ENCODE measurements around the gene SMYD5.

SMYD5 gene

GRCh38 chr2:73210019-73210418 lies 4.0 kb upstream of the SMYD5 start:
- H3K4me3 ChIP-seq (ENCODE audit: control insufficient read depth, low read depth, low read length): no peak overlapping the region
- DNase-seq (ENCODE audit: low read depth): no peak
- TF ChIP-seq CTCF (IDR thresholded peaks at IDR 0.05; ENCODE audit: control insufficient read depth, insufficient read depth, low read depth, low read length, missing control alignments): no peak

- H3K4me3 ChIP-seq (ENCODE audit: control insufficient read depth, low read depth, low read length): no peak overlapping the region
- no peak for DNase-seq (ENCODE audit: low read depth)
- TF ChIP-seq CTCF (IDR thresholded peaks at IDR 0.05; ENCODE audit: control insufficient read depth, insufficient read depth, low read depth, low read length, missing control alignments): no peak
Observed at GRCh38 chr2:73210696-73211095, 3.3 kb upstream of the SMYD5 start.

- H3K4me3 ChIP-seq (ENCODE audit: control insufficient read depth, low read depth, low read length): no peak overlapping the region
- TF ChIP-seq CTCF (IDR thresholded peaks at IDR 0.05; ENCODE audit: control insufficient read depth, insufficient read depth, low read depth, low read length, missing control alignments): no peak
- DNase-seq (ENCODE audit: low read depth): no peak
Observed at GRCh38 chr2:73212098-73212447, 2.0 kb upstream of the SMYD5 start.

- no peak overlapping the region for H3K4me3 ChIP-seq (ENCODE audit: control insufficient read depth, low read depth, low read length)
- TF ChIP-seq CTCF (IDR thresholded peaks at IDR 0.05; ENCODE audit: control insufficient read depth, insufficient read depth, low read depth, low read length, missing control alignments): peak; percentile 99
- peak; percentile 72 for DNase-seq (ENCODE audit: low read depth)
Observed at GRCh38 chr2:73212448-73213176, 1.4 kb upstream of the SMYD5 start.

- no peak for TF ChIP-seq CTCF (IDR thresholded peaks at IDR 0.05; ENCODE audit: control insufficient read depth, insufficient read depth, low read depth, low read length, missing control alignments)
- H3K4me3 ChIP-seq (ENCODE audit: control insufficient read depth, low read depth, low read length): no peak overlapping the region
- DNase-seq (ENCODE audit: low read depth): no peak
Observed at GRCh38 chr2:73215254-73215653, 1.2 kb downstream of the SMYD5 start.

- no peak for DNase-seq (ENCODE audit: low read depth)
- H3K4me3 ChIP-seq (ENCODE audit: control insufficient read depth, low read depth, low read length): no peak overlapping the region
- no peak for TF ChIP-seq CTCF (IDR thresholded peaks at IDR 0.05; ENCODE audit: control insufficient read depth, insufficient read depth, low read depth, low read length, missing control alignments)
Observed at GRCh38 chr2:73217160-73217559, 3.1 kb downstream of the SMYD5 start.

Measured in AG09309 (cell line).